HEK293 (cell line): ENCODE results near the gene RAP1A.

ENCODE experiments used
- CTCF ChIA-PET: fragments of 350-600 bp; formaldehyde crosslinking; extraction: SDS; loops from one replicate; lab custom pipeline; 2021; ENCODE audit warnings: antibody characterized with exemption; lab: Yijun Ruan, JAX
- POLR2A ChIA-PET: fragments of 300-600 bp; formaldehyde crosslinking; extraction: SDS; loops from one replicate; lab custom pipeline; 2020; ENCODE audit warnings: antibody characterized with exemption, inconsistent platforms; lab: Yijun Ruan, JAX
- H3K27ac ChIP-seq: fragments of 200-500 bp; sonication (Bioruptor generic); 2 replicates; pipeline ENCODE4 v1.5.1; 2014; ENCODE audit warnings: low read depth, low read length, control low read depth, inconsistent platforms; ENCODE audit errors: extremely low read depth
- H3K36me3 ChIP-seq, 2 experiments: fragments of 200-500 bp in 1 of 2; sonication (Bioruptor generic) in 1 of 2; 1 replicate in 1 of 2; 2 replicates in 1 of 2; pipeline ENCODE4 v1.5.1; 2014 to 2017; ENCODE audit warnings: inconsistent platforms in 2 of 2, low read length in 2 of 2; ENCODE audit not compliant: control insufficient read depth in 2 of 2, insufficient read depth in 1 of 2
- H3K4me1 ChIP-seq: fragments of 200-500 bp; sonication (Bioruptor generic); 2 replicates; pipeline ENCODE4 v1.5.1; 2014; ENCODE audit warnings: mild to moderate bottlenecking, low read length, inconsistent platforms; ENCODE audit not compliant: control insufficient read depth, insufficient read depth
- H3K4me3 ChIP-seq: 2 replicates; pipeline ENCODE4 v1.5.1; 2011; ENCODE audit warnings: low read depth, mild to moderate bottlenecking, control low read depth, low read length, moderate library complexity
- H3K9me3 ChIP-seq: fragments of 200-500 bp; sonication (Bioruptor generic); 2 replicates; pipeline ENCODE4 v1.5.1; 2014; ENCODE audit warnings: low read depth, low read length, inconsistent platforms; ENCODE audit not compliant: control insufficient read depth, insufficient read depth
- FEZF1 ChIP-seq: fragments of 450-650 bp; formaldehyde crosslinking; IDR thresholded peaks from 2 replicates; pipeline ENCODE4 v1.5.1; 2016; ENCODE audit warnings: missing biosample characterization, missing genetic modification characterization
- KLF10 ChIP-seq: fragments of 450-650 bp; IDR thresholded peaks from 2 replicates; pipeline ENCODE4 v1.5.1; 2018; ENCODE audit warnings: missing biosample characterization, mild to moderate bottlenecking, missing genetic modification characterization
- PRDM1 ChIP-seq: fragments of 450-650 bp; formaldehyde crosslinking; IDR thresholded peaks from 2 replicates; pipeline ENCODE4; 2016; ENCODE audit warnings: missing biosample characterization, missing genetic modification characterization
- PRDM2 ChIP-seq: fragments of 450-650 bp; formaldehyde crosslinking; IDR thresholded peaks from 2 replicates; pipeline ENCODE4 v1.5.1; 2016; ENCODE audit warnings: missing biosample characterization, missing genetic modification characterization, borderline replicate concordance
- SP3 ChIP-seq: fragments of 450-650 bp; formaldehyde crosslinking; IDR thresholded peaks from 2 replicates; pipeline ENCODE4 v1.5.1; 2016; ENCODE audit warnings: missing biosample characterization, missing genetic modification characterization
- ZBTB1 ChIP-seq: fragments of 450-650 bp; formaldehyde crosslinking; IDR thresholded peaks from 2 replicates; pipeline ENCODE4 v1.5.1; 2016; ENCODE audit warnings: missing biosample characterization, missing genetic modification characterization
- ZIC2 ChIP-seq: fragments of 450-650 bp; formaldehyde crosslinking; IDR thresholded peaks from 2 replicates; pipeline ENCODE4 v1.5.1; 2016; ENCODE audit warnings: missing biosample characterization, missing genetic modification characterization
- ZNF132 ChIP-seq: fragments of 450-650 bp; formaldehyde crosslinking; IDR thresholded peaks from 2 replicates; pipeline ENCODE4 v1.5.1; 2017; ENCODE audit warnings: missing biosample characterization, missing genetic modification characterization, borderline replicate concordance
- ZNF155 ChIP-seq: fragments of 450-650 bp; formaldehyde crosslinking; IDR thresholded peaks from 2 replicates; pipeline ENCODE4 v1.5.1; 2016; ENCODE audit warnings: missing biosample characterization, missing genetic modification characterization
- ZNF174 ChIP-seq: fragments of 450-650 bp; formaldehyde crosslinking; IDR thresholded peaks from 2 replicates; pipeline ENCODE4 v1.5.0; 2017; ENCODE audit warnings: missing biosample characterization, mild to moderate bottlenecking, missing genetic modification characterization
- ZNF26 ChIP-seq: fragments of 450-650 bp; formaldehyde crosslinking; IDR thresholded peaks from 2 replicates; pipeline ENCODE4 v1.5.1; 2016; ENCODE audit warnings: missing biosample characterization, missing genetic modification characterization
- ZNF391 ChIP-seq: fragments of 450-650 bp; formaldehyde crosslinking; IDR thresholded peaks from 2 replicates; pipeline ENCODE4 v1.5.1; 2016; ENCODE audit warnings: low read depth, missing biosample characterization, missing genetic modification characterization, borderline replicate concordance
- ZNF596 ChIP-seq: fragments of 450-650 bp; IDR thresholded peaks from 2 replicates; pipeline ENCODE4 v1.5.0; 2018; ENCODE audit warnings: missing biosample characterization, mild to moderate bottlenecking, missing genetic modification characterization, moderate library complexity
- ZNF600 ChIP-seq: fragments of 450-650 bp; formaldehyde crosslinking; IDR thresholded peaks from 2 replicates; pipeline ENCODE4 v1.5.1; 2016; ENCODE audit warnings: missing biosample characterization, missing genetic modification characterization
- ZNF704 ChIP-seq: fragments of 450-650 bp; formaldehyde crosslinking; IDR thresholded peaks from 2 replicates; pipeline ENCODE4 v1.5.1; 2016; ENCODE audit warnings: missing biosample characterization, missing genetic modification characterization
- ZNF830 ChIP-seq: fragments of 450-650 bp; IDR thresholded peaks from 2 replicates; pipeline ENCODE4 v1.5.0; 2018; ENCODE audit warnings: missing biosample characterization, missing genetic modification characterization, low read depth, mild to moderate bottlenecking, moderate library complexity
- TF ChIP-seq, protein P1 (sequence below): fragments of 450-650 bp; formaldehyde crosslinking; IDR thresholded peaks from 2 replicates; pipeline ENCODE4 v1.5.1; 2016; ENCODE audit warnings: missing biosample characterization, missing genetic modification characterization
- TF ChIP-seq, protein P2 (sequence below): fragments of 450-650 bp; formaldehyde crosslinking; IDR thresholded peaks from 2 replicates; pipeline ENCODE4 v1.5.1; 2017; ENCODE audit warnings: missing biosample characterization, missing genetic modification characterization

The RAP1A gene

DNA sequence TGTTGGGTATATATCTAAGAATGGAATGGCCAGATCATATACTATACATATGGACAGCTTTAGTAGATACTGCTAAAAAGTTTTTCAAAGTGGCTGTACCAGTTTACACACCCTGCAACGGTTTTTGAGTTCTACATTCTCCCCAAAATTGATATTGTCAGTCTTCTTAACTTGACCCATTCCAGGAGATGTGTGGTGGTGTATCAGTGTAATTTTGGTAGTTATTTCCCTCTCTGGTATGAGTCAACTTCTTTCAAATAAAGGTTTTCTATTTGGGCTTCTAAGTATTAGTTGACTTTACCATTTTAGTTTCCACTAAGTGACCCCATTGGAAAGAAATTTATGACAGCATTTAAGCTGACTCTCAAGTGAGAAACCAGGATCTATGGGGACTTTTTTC, 90.4 kb downstream of the RAP1A start (continued):
- TF ChIP-seq, protein P1, sequence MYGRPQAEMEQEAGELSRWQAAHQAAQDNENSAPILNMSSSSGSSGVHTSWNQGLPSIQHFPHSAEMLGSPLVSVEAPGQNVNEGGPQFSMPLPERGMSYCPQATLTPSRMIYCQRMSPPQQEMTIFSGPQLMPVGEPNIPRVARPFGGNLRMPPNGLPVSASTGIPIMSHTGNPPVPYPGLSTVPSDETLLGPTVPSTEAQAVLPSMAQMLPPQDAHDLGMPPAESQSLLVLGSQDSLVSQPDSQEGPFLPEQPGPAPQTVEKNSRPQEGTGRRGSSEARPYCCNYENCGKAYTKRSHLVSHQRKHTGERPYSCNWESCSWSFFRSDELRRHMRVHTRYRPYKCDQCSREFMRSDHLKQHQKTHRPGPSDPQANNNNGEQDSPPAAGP (tag by site-specific recombination) = no peak
- TF ChIP-seq SP3 (tag by site-specific recombination) = no peak
- no peak for TF ChIP-seq ZNF830 (tag by site-specific recombination)
- TF ChIP-seq, protein P2, sequence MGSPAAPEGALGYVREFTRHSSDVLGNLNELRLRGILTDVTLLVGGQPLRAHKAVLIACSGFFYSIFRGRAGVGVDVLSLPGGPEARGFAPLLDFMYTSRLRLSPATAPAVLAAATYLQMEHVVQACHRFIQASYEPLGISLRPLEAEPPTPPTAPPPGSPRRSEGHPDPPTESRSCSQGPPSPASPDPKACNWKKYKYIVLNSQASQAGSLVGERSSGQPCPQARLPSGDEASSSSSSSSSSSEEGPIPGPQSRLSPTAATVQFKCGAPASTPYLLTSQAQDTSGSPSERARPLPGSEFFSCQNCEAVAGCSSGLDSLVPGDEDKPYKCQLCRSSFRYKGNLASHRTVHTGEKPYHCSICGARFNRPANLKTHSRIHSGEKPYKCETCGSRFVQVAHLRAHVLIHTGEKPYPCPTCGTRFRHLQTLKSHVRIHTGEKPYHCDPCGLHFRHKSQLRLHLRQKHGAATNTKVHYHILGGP (tag by site-specific recombination) = no peak

GRCh38 chr1:111716333-111716732, 96.7 kb downstream of the RAP1A start:
- H3K27ac ChIP-seq = no peak overlapping the region
- H3K9me3 ChIP-seq = no peaks in the 10 kb centered on the region
- no peak overlapping the region for H3K4me3 ChIP-seq
- CTCF ChIA-PET = interaction anchor here (0.6 to 4.9 kb wide), 10 partner anchors 9 to 460 kb away, joined by 3 to 83 read pairs (median 6); partner anchors contain the start of genes DDX20 and INKA2
- H3K4me1 ChIP-seq = no peaks in the 10 kb centered on the region
- peaks cover 0 to 9% of the 10 kb centered on the region in 2 experiments; a peak in 1 of 3 replicates for H3K36me3 ChIP-seq
- peak; percentile 28; the same call in 1 of the 2 replicates for TF ChIP-seq ZIC2 (tag by site-specific recombination)
- no peak for TF ChIP-seq KLF10 (tag by site-specific recombination)
- TF ChIP-seq, all 188 proteins: peak for 1
- POLR2A ChIA-PET = interaction anchor here (2.1 kb wide), 1 partner anchor 23 kb away, joined by 7 read pairs; the partner anchor contains the start of gene INKA2

DNA sequence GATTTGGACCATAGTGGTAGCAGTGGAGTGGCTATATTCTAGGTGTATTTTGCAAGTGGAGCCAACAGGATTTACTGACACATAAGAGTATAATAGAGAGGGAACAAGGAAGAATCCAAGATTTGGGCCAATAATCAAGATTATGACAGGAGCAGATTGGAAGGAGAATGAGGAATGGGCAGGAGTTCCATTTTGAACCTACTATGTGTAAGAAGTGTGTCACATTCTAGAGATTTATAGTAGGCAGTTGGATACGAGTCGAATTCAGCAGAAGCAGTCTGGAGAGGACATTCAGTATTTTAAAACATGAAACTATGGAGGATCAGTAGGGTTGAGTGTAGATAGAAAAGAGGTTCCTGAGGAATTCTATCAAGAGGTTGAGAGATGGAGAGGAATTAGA, 97.9 kb downstream of the RAP1A start:
- ChIA-PET POLR2A (no interaction called here), CTCF (no interaction called here)
- Histone ChIP-seq H3K36me3 (peaks cover 0 to 9% of the 10 kb centered on the region in 2 experiments; a peak in 1 of 3 replicates), H3K9me3 (no peaks in the 10 kb centered on the region), H3K27ac (no peak overlapping the region), H3K4me3 (no peak overlapping the region), H3K4me1 (no peaks in the 10 kb centered on the region)
- TF ChIP-seq ZNF600 (tag by site-specific recombination) (no peak), FEZF1 (tag by site-specific recombination) (no peak), PRDM2 (tag by site-specific recombination) (no peak), ZNF26 (tag by site-specific recombination) (no peak), ZNF174 (no peak), ZNF704 (no peak), PRDM1 (tag by site-specific recombination) (no peak), ZNF596 (tag by site-specific recombination) (no peak), ZNF155 (tag by site-specific recombination) (no peak), ZNF132 (tag by site-specific recombination) (no peak), ZBTB1 (no peak), ZNF391 (no peak)
